Measurements from ENCODE around the gene MBTD1.

DNA sequence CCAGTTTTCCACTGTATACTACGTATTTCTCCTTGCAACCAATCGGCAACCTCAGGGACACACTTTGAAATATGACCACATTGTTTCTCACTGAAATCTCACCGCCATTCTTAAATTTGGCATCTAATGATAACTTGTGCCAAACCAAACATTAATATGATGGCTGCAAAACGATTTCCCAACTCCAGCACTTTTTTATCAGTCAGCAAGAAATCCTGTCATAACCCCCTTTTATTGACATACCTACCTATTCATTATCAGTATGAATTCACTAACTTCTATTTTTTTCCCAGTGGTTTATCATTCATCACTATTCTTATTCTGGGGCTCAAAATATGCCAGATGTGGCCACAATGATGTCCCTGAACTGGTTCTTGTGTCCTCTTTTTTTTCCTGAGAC, 15.8 kb downstream of the MBTD1 start:
- TF ChIP-seq, protein P1, sequence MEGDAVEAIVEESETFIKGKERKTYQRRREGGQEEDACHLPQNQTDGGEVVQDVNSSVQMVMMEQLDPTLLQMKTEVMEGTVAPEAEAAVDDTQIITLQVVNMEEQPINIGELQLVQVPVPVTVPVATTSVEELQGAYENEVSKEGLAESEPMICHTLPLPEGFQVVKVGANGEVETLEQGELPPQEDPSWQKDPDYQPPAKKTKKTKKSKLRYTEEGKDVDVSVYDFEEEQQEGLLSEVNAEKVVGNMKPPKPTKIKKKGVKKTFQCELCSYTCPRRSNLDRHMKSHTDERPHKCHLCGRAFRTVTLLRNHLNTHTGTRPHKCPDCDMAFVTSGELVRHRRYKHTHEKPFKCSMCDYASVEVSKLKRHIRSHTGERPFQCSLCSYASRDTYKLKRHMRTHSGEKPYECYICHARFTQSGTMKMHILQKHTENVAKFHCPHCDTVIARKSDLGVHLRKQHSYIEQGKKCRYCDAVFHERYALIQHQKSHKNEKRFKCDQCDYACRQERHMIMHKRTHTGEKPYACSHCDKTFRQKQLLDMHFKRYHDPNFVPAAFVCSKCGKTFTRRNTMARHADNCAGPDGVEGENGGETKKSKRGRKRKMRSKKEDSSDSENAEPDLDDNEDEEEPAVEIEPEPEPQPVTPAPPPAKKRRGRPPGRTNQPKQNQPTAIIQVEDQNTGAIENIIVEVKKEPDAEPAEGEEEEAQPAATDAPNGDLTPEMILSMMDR (conservative IDR thresholded peaks at IDR 0.05; ENCODE audit: low read depth, low read length) = no peak
- no peak for TF ChIP-seq EZH2 (IDR thresholded peaks at IDR 0.05; ENCODE audit: borderline replicate concordance, low read depth, low read length, poor library complexity, severe bottlenecking)
